ENCODE results near the gene ALDH1A2. TPM values are rescaled to one million over a fixed set of nuclear protein-coding genes. Genes with fewer than 3 reads are reported as not detected.
A peak's percentile ranks its signal among the peaks of the same experiment; 100 is the strongest.

Gene ALDH1A2
- total RNA-seq, 1 experiment from 2014 or later: 0.98 TPM

DNA sequence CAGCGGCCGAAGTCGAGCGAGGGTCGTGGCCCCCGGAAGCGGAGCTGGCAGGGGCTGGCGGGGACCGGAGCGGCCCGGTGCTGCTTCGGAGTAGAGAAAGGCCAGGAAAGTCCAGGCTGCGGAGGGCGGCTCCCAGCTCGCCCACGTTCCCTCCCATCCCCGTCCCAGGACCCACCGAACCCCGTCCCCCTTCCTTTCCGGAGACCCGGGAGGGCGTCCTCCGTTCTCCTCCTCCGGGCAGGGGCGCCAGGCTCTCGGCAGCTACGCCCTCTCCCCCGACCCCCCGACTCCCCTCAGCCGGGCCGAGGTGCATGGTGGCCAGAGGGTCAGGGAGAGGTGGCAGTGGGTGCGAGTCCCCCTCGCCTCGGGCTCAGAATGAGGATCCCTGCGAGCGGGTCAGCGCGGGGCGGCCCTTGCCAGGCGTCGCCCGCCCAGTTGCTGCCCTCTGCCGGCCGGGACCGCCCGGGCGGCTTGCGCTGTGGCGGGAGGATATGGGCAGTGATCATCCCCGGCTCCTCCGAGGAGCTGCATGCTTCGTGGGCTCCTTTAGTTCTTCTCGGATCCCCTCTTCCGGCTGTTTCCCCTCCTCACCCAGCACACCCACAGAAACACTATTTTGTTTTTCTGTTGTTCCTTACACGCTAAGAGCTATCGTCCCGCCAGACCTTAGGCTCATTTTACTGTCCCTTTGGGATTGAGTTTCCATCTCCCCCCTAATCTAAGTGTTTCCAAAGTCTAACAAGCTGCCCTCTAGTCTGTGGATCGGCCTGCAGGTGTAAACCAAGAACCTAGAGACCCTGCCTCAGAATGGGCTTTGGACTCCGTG lies 744 bp upstream of the ALDH1A2 start:
- no peak for DNase-seq (ENCODE audit: low read depth, low spot score)
- peak; percentile 90 for ATAC-seq
- TF ChIP-seq, protein P1, sequence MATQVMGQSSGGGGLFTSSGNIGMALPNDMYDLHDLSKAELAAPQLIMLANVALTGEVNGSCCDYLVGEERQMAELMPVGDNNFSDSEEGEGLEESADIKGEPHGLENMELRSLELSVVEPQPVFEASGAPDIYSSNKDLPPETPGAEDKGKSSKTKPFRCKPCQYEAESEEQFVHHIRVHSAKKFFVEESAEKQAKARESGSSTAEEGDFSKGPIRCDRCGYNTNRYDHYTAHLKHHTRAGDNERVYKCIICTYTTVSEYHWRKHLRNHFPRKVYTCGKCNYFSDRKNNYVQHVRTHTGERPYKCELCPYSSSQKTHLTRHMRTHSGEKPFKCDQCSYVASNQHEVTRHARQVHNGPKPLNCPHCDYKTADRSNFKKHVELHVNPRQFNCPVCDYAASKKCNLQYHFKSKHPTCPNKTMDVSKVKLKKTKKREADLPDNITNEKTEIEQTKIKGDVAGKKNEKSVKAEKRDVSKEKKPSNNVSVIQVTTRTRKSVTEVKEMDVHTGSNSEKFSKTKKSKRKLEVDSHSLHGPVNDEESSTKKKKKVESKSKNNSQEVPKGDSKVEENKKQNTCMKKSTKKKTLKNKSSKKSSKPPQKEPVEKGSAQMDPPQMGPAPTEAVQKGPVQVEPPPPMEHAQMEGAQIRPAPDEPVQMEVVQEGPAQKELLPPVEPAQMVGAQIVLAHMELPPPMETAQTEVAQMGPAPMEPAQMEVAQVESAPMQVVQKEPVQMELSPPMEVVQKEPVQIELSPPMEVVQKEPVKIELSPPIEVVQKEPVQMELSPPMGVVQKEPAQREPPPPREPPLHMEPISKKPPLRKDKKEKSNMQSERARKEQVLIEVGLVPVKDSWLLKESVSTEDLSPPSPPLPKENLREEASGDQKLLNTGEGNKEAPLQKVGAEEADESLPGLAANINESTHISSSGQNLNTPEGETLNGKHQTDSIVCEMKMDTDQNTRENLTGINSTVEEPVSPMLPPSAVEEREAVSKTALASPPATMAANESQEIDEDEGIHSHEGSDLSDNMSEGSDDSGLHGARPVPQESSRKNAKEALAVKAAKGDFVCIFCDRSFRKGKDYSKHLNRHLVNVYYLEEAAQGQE (IDR thresholded peaks at IDR 0.05; ENCODE audit: insufficient read depth in 1 of 2, low read depth in 2 of 2, low read length in 1 of 2): no peak
- TF ChIP-seq, protein P2, sequence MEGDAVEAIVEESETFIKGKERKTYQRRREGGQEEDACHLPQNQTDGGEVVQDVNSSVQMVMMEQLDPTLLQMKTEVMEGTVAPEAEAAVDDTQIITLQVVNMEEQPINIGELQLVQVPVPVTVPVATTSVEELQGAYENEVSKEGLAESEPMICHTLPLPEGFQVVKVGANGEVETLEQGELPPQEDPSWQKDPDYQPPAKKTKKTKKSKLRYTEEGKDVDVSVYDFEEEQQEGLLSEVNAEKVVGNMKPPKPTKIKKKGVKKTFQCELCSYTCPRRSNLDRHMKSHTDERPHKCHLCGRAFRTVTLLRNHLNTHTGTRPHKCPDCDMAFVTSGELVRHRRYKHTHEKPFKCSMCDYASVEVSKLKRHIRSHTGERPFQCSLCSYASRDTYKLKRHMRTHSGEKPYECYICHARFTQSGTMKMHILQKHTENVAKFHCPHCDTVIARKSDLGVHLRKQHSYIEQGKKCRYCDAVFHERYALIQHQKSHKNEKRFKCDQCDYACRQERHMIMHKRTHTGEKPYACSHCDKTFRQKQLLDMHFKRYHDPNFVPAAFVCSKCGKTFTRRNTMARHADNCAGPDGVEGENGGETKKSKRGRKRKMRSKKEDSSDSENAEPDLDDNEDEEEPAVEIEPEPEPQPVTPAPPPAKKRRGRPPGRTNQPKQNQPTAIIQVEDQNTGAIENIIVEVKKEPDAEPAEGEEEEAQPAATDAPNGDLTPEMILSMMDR (IDR thresholded peaks at IDR 0.05): peak; percentile 75

DNA sequence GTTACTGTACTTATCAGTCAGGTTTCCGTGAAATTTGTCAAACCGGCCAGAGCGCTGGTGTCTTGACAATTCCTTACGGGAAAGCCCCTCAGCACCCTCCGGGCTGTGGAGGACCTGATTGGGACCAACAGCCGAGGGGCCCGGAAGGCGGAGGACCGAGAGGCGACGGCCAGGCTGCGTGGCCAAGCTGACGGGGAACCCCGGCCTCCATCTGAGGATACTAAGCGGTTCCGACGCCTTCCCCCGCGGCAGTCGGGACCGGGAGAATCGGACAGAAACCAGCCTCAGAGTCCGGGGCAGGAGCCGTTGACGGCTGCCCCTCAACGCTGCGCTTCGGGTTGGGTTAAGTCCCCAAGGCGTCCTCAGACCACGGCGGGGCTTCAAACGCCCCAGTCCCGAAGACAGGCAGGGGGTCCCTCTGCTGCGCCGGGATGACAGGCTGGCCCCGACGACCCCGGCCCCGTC lies 499 bp downstream of the ALDH1A2 start:
- ChIA-PET POLR2A (no interaction called here), CTCF (no interaction called here)
- Histone ChIP-seq H3K27ac (ENCODE audit: low read length) (no peak overlapping the region), H3K27me3 (ENCODE audit: control insufficient read depth, insufficient read depth, low read length) (peaks cover 20% of the 10 kb centered on the region), H3K4me3 (ENCODE audit: low read depth in 2 of 2, low read length in 2 of 2) (no peak overlapping the region), H3K36me3 (ENCODE audit: control insufficient read depth, insufficient read depth, low read length) (no peaks in the 10 kb centered on the region), H3K9me3 (ENCODE audit: control insufficient read depth, insufficient read depth, low read depth, low read length) (no peaks in the 10 kb centered on the region), H3K4me1 (ENCODE audit: control insufficient read depth, insufficient read depth, low read length) (no peaks in the 10 kb centered on the region)
- intact Hi-C loops (cut with micrococcal nuclease; ENCODE audit: unreplicated experiment) (no loop called here), in situ Hi-C loops (cut with HindIII; ENCODE audit: low pct_unique_long_range_greater_than_20kb, low sequenced_read_pairs) (no loop called here)
- no peak for DNase-seq (ENCODE audit: low read depth, low spot score)
- ATAC-seq: no peak
- TF ChIP-seq, protein P2 (IDR thresholded peaks at IDR 0.05): no peak
- TF ChIP-seq TCF7L2 (IDR thresholded peaks at IDR 0.05; ENCODE audit: low read depth, low read length) (no peak), SIN3A (IDR thresholded peaks at IDR 0.05; ENCODE audit: borderline replicate concordance, insufficient read depth, low read depth, low read length) (no peak), POLR2AphosphoS5 (IDR thresholded peaks at IDR 0.05; ENCODE audit: low read depth, low read length) (no peak)
- TF ChIP-seq, protein P1 (IDR thresholded peaks at IDR 0.05; ENCODE audit: insufficient read depth in 1 of 2, low read depth in 2 of 2, low read length in 1 of 2): no peak
- BruUV-seq (replicated peaks): no TSS peak

More for the DNA sequence above, 744 bp upstream of the ALDH1A2 start:
- CTCF ChIA-PET: no interaction called here
- no peak overlapping the region; a peak in 1 of 4 replicates for H3K4me3 ChIP-seq (ENCODE audit: low read depth in 2 of 2, low read length in 2 of 2)
- H3K27ac ChIP-seq (ENCODE audit: low read length): no peak overlapping the region
- H3K4me1 ChIP-seq (ENCODE audit: control insufficient read depth, insufficient read depth, low read length): no peaks in the 10 kb centered on the region
- intact Hi-C loops (cut with micrococcal nuclease; ENCODE audit: unreplicated experiment) (no loop called here), in situ Hi-C loops (cut with HindIII; ENCODE audit: low pct_unique_long_range_greater_than_20kb, low sequenced_read_pairs) (no loop called here)
- H3K9me3 ChIP-seq (ENCODE audit: control insufficient read depth, insufficient read depth, low read depth, low read length): no peaks in the 10 kb centered on the region
- peaks cover 20% of the 10 kb centered on the region for H3K27me3 ChIP-seq (ENCODE audit: control insufficient read depth, insufficient read depth, low read length)
- no peaks in the 10 kb centered on the region for H3K36me3 ChIP-seq (ENCODE audit: control insufficient read depth, insufficient read depth, low read length)
- POLR2A ChIA-PET: no interaction called here
- no TSS peak for BruUV-seq (replicated peaks)

Measured in Panc1 (cell line).